Upper lobe of right lung (tissue), 1 donor: ENCODE results near the gene ASCC2. TPM values are rescaled to one million over a fixed set of nuclear protein-coding genes. Genes with fewer than 3 reads are reported as not detected.

ENCODE experiments used
- total RNA-seq: library from RNA; stranded (reverse); fragmentation: NEBNext Ultra II Directional; extraction: Animal tissue kit (Norgen Biotek cat#: 25700); gene quantifications from one replicate; pipeline ENCODE4 v1.2.1, GENCODE V29; 2021
- donor health status: DM: no; HTN: yes; CAD: no; lungs with severe emphysema.

ASCC2 gene
- total RNA-seq, 1 donor from 2014 or later: 54.6 TPM

Other genes starting within 250 kb of the ASCC2 start
- gene NF2, start 234.6 kb downstream of the ASCC2 start, total RNA-seq: 43.9 TPM
- not detected for gene CABP7, start 118.3 kb downstream of the ASCC2 start, total RNA-seq
- gene ZMAT5, start 71.3 kb downstream of the ASCC2 start, total RNA-seq: 16.8 TPM
- 86.3 TPM for gene UQCR10, start 70.9 kb downstream of the ASCC2 start, total RNA-seq
- gene MTMR3, start 44.9 kb upstream of the ASCC2 start, total RNA-seq: 50.6 TPM
- gene HORMAD2, start 242.2 kb upstream of the ASCC2 start, total RNA-seq: not detected